ENCODE data around the gene MAOA. TPM values are rescaled to one million over a fixed set of nuclear protein-coding genes. Genes with fewer than 3 reads are reported as not detected.

MAOA gene
- total RNA-seq, 1 donor from 2014 or later = 12.7 TPM

- H3K79me2 ChIP-seq (ENCODE audit: low read depth) = no peaks in the 10 kb centered on the region
- H3K4me1 ChIP-seq = peaks cover 8% of the 10 kb centered on the region
- H3K4me2 ChIP-seq = no peak overlapping the region
- Mint-ChIP-seq H3K36me3 (no peaks in the 10 kb centered on the region), H3K4me1 (peaks cover 6% of the 10 kb centered on the region), H3K9me3 (peaks cover 5% of the 10 kb centered on the region), H3K27me3 (ENCODE audit: insufficient read depth, low read depth) (peaks cover 2% of the 10 kb centered on the region), H3K27ac (no peak overlapping the region), H3K4me3 (no peak overlapping the region)
- no peaks in the 10 kb centered on the region for H3F3A ChIP-seq (ENCODE audit: low read depth)
- H3K27ac ChIP-seq = no peak overlapping the region
- no peak overlapping the region for H3K9ac ChIP-seq
- no peaks in the 10 kb centered on the region for H3K27me3 ChIP-seq
- no peak overlapping the region for H2AFZ ChIP-seq (replicated peaks)
- H3K36me3 ChIP-seq = no peaks in the 10 kb centered on the region
- H3K4me3 ChIP-seq = no peak overlapping the region
- TF ChIP-seq EZH2 (IDR thresholded peaks at IDR 0.05) (no peak), EZH2phosphoT487 (IDR thresholded peaks at IDR 0.05) (no peak)
- TF ChIP-seq, protein P1, sequence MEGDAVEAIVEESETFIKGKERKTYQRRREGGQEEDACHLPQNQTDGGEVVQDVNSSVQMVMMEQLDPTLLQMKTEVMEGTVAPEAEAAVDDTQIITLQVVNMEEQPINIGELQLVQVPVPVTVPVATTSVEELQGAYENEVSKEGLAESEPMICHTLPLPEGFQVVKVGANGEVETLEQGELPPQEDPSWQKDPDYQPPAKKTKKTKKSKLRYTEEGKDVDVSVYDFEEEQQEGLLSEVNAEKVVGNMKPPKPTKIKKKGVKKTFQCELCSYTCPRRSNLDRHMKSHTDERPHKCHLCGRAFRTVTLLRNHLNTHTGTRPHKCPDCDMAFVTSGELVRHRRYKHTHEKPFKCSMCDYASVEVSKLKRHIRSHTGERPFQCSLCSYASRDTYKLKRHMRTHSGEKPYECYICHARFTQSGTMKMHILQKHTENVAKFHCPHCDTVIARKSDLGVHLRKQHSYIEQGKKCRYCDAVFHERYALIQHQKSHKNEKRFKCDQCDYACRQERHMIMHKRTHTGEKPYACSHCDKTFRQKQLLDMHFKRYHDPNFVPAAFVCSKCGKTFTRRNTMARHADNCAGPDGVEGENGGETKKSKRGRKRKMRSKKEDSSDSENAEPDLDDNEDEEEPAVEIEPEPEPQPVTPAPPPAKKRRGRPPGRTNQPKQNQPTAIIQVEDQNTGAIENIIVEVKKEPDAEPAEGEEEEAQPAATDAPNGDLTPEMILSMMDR (IDR thresholded peaks at IDR 0.05) = no peak
- no peaks in the 10 kb centered on the region for H3K9me3 ChIP-seq (ENCODE audit: low read depth)
- DNase-seq (ENCODE audit: low spot score) = no peak
- H4K20me1 ChIP-seq (ENCODE audit: low read depth) = no peaks in the 10 kb centered on the region
These were observed 77.6 kb downstream of the MAOA start for GRCh38 chrX:43733699-43734098.

GRCh38 chrX:43734444-43734843 is 78.3 kb downstream of the MAOA start:
- Histone ChIP-seq H3K4me1 (peaks cover 8% of the 10 kb centered on the region), H3K9ac (no peak overlapping the region), H3K4me2 (no peak overlapping the region), H4K20me1 (ENCODE audit: low read depth) (no peaks in the 10 kb centered on the region), H2AFZ (replicated peaks) (no peak overlapping the region), H3K27ac (no peak overlapping the region), H3K9me3 (ENCODE audit: low read depth) (no peaks in the 10 kb centered on the region), H3K27me3 (no peaks in the 10 kb centered on the region), H3K36me3 (no peaks in the 10 kb centered on the region), H3K4me3 (no peak overlapping the region), H3K79me2 (ENCODE audit: low read depth) (no peaks in the 10 kb centered on the region), H3F3A (ENCODE audit: low read depth) (no peaks in the 10 kb centered on the region)
- no peak for DNase-seq (ENCODE audit: low spot score)
- Mint-ChIP-seq H3K27me3 (ENCODE audit: insufficient read depth, low read depth) (peaks cover 2% of the 10 kb centered on the region), H3K9me3 (peaks cover 3% of the 10 kb centered on the region), H3K27ac (no peak overlapping the region), H3K36me3 (no peaks in the 10 kb centered on the region), H3K4me1 (peaks cover 6% of the 10 kb centered on the region), H3K4me3 (no peak overlapping the region)
- TF ChIP-seq, protein P1 (IDR thresholded peaks at IDR 0.05) = no peak
- TF ChIP-seq EZH2phosphoT487 (IDR thresholded peaks at IDR 0.05) (no peak), EZH2 (IDR thresholded peaks at IDR 0.05) (no peak)

- peaks cover 2% of the 10 kb centered on the region for H3K27me3 Mint-ChIP-seq (ENCODE audit: insufficient read depth, low read depth)
These were observed 79.4 kb downstream of the MAOA start for GRCh38 chrX:43735534-43735933.

More at GRCh38 chrX:43735534-43735933, 79.4 kb downstream of the MAOA start:
- Histone ChIP-seq H3K4me3 (no peak overlapping the region), H3K4me1 (peaks cover 8% of the 10 kb centered on the region), H3K79me2 (ENCODE audit: low read depth) (no peaks in the 10 kb centered on the region), H3K27ac (no peak overlapping the region), H3K36me3 (no peaks in the 10 kb centered on the region), H3F3A (ENCODE audit: low read depth) (no peaks in the 10 kb centered on the region), H3K9me3 (ENCODE audit: low read depth) (no peaks in the 10 kb centered on the region), H3K27me3 (no peaks in the 10 kb centered on the region), H3K9ac (no peak overlapping the region), H3K4me2 (no peak overlapping the region), H4K20me1 (ENCODE audit: low read depth) (no peaks in the 10 kb centered on the region), H2AFZ (replicated peaks) (no peak overlapping the region)
- peaks cover 6% of the 10 kb centered on the region for H3K4me1 Mint-ChIP-seq
- no peak overlapping the region for H3K4me3 Mint-ChIP-seq
- no peaks in the 10 kb centered on the region for H3K36me3 Mint-ChIP-seq
- no peak overlapping the region for H3K27ac Mint-ChIP-seq
- peaks cover 2% of the 10 kb centered on the region for H3K9me3 Mint-ChIP-seq
- TF ChIP-seq, protein P1 (IDR thresholded peaks at IDR 0.05) = no peak
- TF ChIP-seq EZH2phosphoT487 (IDR thresholded peaks at IDR 0.05) (no peak), EZH2 (IDR thresholded peaks at IDR 0.05) (no peak)
- DNase-seq (ENCODE audit: low spot score) = no peak
